ENCODE measurements around the gene ZNRF2.

DNA sequence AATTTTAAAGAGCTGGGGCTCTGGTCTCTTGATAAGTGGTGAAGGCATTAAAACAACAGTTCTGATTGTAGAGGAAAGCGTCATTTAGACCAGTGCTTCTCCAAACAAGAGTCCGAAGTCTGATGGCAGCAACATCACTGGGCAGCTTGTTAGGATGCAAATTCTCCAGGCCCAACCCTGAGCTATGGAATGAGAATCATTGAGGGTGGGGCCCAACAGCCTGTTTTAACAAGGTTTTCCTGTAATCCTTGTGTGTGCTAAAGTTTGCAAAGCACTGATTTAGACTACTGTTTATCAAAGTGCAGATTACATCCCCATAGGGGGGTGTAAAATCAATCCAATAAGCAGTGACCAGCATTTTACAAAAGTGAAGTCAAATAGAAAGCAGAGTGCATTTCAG is 2.6 kb upstream of the ZNRF2 start:
- TF ChIP-seq, protein P1, sequence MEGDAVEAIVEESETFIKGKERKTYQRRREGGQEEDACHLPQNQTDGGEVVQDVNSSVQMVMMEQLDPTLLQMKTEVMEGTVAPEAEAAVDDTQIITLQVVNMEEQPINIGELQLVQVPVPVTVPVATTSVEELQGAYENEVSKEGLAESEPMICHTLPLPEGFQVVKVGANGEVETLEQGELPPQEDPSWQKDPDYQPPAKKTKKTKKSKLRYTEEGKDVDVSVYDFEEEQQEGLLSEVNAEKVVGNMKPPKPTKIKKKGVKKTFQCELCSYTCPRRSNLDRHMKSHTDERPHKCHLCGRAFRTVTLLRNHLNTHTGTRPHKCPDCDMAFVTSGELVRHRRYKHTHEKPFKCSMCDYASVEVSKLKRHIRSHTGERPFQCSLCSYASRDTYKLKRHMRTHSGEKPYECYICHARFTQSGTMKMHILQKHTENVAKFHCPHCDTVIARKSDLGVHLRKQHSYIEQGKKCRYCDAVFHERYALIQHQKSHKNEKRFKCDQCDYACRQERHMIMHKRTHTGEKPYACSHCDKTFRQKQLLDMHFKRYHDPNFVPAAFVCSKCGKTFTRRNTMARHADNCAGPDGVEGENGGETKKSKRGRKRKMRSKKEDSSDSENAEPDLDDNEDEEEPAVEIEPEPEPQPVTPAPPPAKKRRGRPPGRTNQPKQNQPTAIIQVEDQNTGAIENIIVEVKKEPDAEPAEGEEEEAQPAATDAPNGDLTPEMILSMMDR (conservative IDR thresholded peaks at IDR 0.05), result no peak
- no peak for TF ChIP-seq ZFX (IDR thresholded peaks at IDR 0.05)

Data from C4-2B (cell line).